Activated CD4-positive, alpha-beta T cell treated with anti-CD3 and anti-CD28 coated beads, Interleukin-2, amount 10 ng/mL, durations not matched to agents 24 days and 14 days (primary cell): ENCODE data around the gene ECHDC1. TPM values are rescaled to one million over a fixed set of nuclear protein-coding genes. Genes with fewer than 3 reads are reported as not detected.
A peak's percentile ranks its signal among the peaks of the same experiment; 100 is the strongest.
"Not testable (repeated sequence)": the region's sequence is repeated elsewhere in the genome, so short reads cannot be mapped to it uniquely, and the experiment has no call there.

Experiments used
- DNase-seq: peaks from one replicate; pipeline ENCODE4 v3.0.0; 2022
- H3K27ac Mint-ChIP-seq: one replicate; pipeline ENCODE4 v1.8.0; 2022; ENCODE audit warnings: mild to moderate bottlenecking, mixed read lengths
- H3K27me3 Mint-ChIP-seq: one replicate; pipeline ENCODE4 v1.8.0; 2022; ENCODE audit warnings: mixed read lengths
- H3K36me3 Mint-ChIP-seq: one replicate; pipeline ENCODE4 v1.8.0; 2022; ENCODE audit warnings: low read depth, mild to moderate bottlenecking, mixed read lengths
- H3K4me1 Mint-ChIP-seq: one replicate; pipeline ENCODE4 v1.8.0; 2021; ENCODE audit warnings: mixed read lengths
- H3K4me3 Mint-ChIP-seq: one replicate; pipeline ENCODE4 v1.8.0; 2022; ENCODE audit warnings: mild to moderate bottlenecking, moderate library complexity, mixed read lengths
- H3K9me3 Mint-ChIP-seq: one replicate; pipeline ENCODE4 v1.8.0; 2021; ENCODE audit warnings: mixed read lengths
- intact Hi-C: fragments of 100-400 bp; cut with micrococcal nuclease; formaldehyde crosslinking; loops from one replicate; pipeline ENCODE4 v1.15.1; 2023
- total RNA-seq: library from RNA; stranded (reverse); gene quantifications from 2 replicates; pipeline ENCODE4 v1.2.3, GENCODE V29; 2022

The ECHDC1 gene
- total RNA-seq, 1 donor from 2014 or later = 63.1 TPM

DNA sequence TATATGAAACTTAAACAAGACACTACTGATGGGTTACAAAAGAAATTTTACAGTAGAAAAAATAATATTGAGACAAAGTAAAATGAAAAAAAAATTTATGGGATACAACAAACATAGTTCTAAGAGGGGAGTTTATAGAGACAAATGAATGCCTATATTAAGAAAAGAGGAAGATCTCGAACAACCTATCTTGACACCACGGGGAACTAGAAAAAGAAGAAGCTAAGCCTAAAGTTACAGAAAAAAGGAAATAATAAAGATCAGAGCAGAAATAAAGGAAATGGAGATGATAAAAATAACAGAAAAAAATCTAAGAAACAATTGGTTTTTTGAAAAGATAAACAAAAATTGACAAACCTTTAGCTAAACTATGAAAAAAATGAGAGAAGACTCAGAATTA is 9.1 kb upstream of the ECHDC1 start:
- no peak for DNase-seq
- no peaks in the 10 kb centered on the region for H3K27me3 Mint-ChIP-seq
- H3K36me3 Mint-ChIP-seq = peaks cover 6% of the 10 kb centered on the region
- intact Hi-C loops = no loop called here
- H3K27ac Mint-ChIP-seq = no peak overlapping the region
- no peaks in the 10 kb centered on the region for H3K4me1 Mint-ChIP-seq
- peaks cover 9% of the 10 kb centered on the region for H3K9me3 Mint-ChIP-seq
- no peak overlapping the region for H3K4me3 Mint-ChIP-seq

DNA sequence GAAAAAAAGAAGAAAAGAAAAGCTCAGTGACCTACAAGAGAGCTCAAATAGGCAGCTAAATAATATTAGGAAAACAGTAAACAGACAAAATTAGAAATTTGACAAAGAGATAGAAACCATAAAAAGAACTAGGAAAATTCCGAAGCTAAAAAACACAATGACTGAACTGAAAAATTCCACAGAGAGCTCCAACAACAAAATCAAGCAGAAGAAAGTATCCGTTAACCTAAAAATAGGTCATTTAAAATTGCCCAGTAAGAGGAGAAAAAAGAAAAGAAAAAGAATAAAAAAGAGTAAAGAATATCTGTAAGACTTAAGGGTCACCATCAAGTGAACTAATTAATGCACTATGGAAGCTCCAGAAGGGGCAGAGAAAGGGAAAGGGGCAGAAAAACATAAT is 6.6 kb upstream of the ECHDC1 start:
- intact Hi-C loops = no loop called here
- H3K4me3 Mint-ChIP-seq = no peak overlapping the region
- peaks cover 8% of the 10 kb centered on the region for H3K36me3 Mint-ChIP-seq

GRCh38 chr6:127348028-127348661 is 4.7 kb upstream of the ECHDC1 start:
- Mint-ChIP-seq H3K27ac (no peak overlapping the region), H3K4me3 (no peak overlapping the region), H3K4me1 (peaks cover 5% of the 10 kb centered on the region), H3K27me3 (no peaks in the 10 kb centered on the region), H3K36me3 (peaks cover 6% of the 10 kb centered on the region), H3K9me3 (peaks cover 10% of the 10 kb centered on the region)
- no peak for DNase-seq
- intact Hi-C loops = no loop called here

More for the DNA sequence above, 6.6 kb upstream of the ECHDC1 start:
- Mint-ChIP-seq H3K27me3 (no peaks in the 10 kb centered on the region), H3K27ac (no peak overlapping the region), H3K4me1 (peaks cover 5% of the 10 kb centered on the region), H3K9me3 (peaks cover 10% of the 10 kb centered on the region)
- no peak for DNase-seq

- intact Hi-C loops = no loop called here
- Mint-ChIP-seq H3K36me3 (peaks cover 6% of the 10 kb centered on the region), H3K4me1 (peaks cover 5% of the 10 kb centered on the region), H3K27me3 (no peaks in the 10 kb centered on the region), H3K9me3 (peaks cover 10% of the 10 kb centered on the region), H3K4me3 (no peak overlapping the region), H3K27ac (no peak overlapping the region)
- no peak for DNase-seq
These were observed 3.8 kb upstream of the ECHDC1 start for GRCh38 chr6:127347178-127347577.

GRCh38 chr6:127345521-127345920 is 2.1 kb upstream of the ECHDC1 start:
- Mint-ChIP-seq H3K27me3 (no peaks in the 10 kb centered on the region), H3K36me3 (peaks cover 8% of the 10 kb centered on the region), H3K27ac (no peak overlapping the region), H3K4me1 (peaks cover 12% of the 10 kb centered on the region), H3K9me3 (peaks cover 10% of the 10 kb centered on the region), H3K4me3 (no peak overlapping the region)
- DNase-seq = no peak
- intact Hi-C loops = no loop called here

GRCh38 chr6:127343809-127344659 is 625 bp upstream of the ECHDC1 start:
- intact Hi-C loops = loop anchor here (1.0 kb wide), 5 partner anchors 53 to 172 kb away; partner anchors contain the start of gene RNF146
- Mint-ChIP-seq H3K27ac (no peak overlapping the region), H3K36me3 (peaks cover 10% of the 10 kb centered on the region), H3K27me3 (no peaks in the 10 kb centered on the region), H3K4me1 (peaks cover 18% of the 10 kb centered on the region), H3K9me3 (peaks cover 4% of the 10 kb centered on the region), H3K4me3 (no peak overlapping the region)
- DNase-seq = peak; percentile 72

DNA sequence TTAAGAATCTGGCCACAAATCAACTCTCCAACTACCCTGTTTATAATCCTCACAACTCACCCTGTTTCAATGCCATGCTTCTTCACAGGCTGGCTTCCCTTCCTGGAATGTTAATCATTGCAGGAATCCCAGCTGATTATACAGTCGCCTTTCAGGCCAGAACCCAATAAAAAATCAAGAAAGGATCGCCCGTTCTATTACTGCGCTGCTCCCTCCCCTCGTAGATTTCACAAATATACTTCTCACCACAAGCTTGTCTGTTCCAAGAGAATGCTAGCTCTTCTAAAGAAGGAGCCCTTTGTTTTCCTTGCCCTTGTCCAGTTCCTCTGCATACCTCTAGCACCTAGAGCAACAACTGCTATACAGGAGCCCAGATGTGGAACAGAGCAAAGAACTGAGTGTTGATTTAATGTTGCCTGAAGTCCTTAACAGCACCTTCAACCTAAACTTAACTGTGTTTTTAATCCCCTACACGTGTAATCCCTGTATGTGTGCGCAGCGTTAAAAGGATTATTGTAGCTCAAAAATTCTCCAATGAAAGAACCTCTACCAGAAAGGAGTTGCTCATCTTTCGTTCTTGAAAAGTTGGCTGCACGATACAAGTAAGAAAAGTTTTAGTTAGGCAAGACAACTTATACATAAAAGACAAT is 988 bp downstream of the ECHDC1 start:
- Mint-ChIP-seq H3K27ac (no peak overlapping the region), H3K27me3 (no peaks in the 10 kb centered on the region), H3K36me3 (peaks cover 10% of the 10 kb centered on the region), H3K4me1 (peaks cover 20% of the 10 kb centered on the region), H3K9me3 (peaks cover 4% of the 10 kb centered on the region), H3K4me3 (no peak overlapping the region)
- intact Hi-C loops = no loop called here
- DNase-seq = peak; percentile 57

- peaks cover 8% of the 10 kb centered on the region for H3K36me3 Mint-ChIP-seq
- DNase-seq = no peak
- H3K4me1 Mint-ChIP-seq = peaks cover 21% of the 10 kb centered on the region
- peaks cover 2% of the 10 kb centered on the region for H3K9me3 Mint-ChIP-seq
- intact Hi-C loops = no loop called here
- H3K27me3 Mint-ChIP-seq = no peaks in the 10 kb centered on the region
- H3K4me3 Mint-ChIP-seq = no peak overlapping the region
- no peak overlapping the region for H3K27ac Mint-ChIP-seq
These were observed 1.8 kb downstream of the ECHDC1 start for GRCh38 chr6:127341471-127342202.

GRCh38 chr6:127340171-127340570 is 3.2 kb downstream of the ECHDC1 start:
- no peak for DNase-seq
- Mint-ChIP-seq H3K9me3 (no peaks in the 10 kb centered on the region), H3K27ac (no peak overlapping the region), H3K27me3 (no peaks in the 10 kb centered on the region), H3K4me3 (no peak overlapping the region), H3K36me3 (peaks cover 11% of the 10 kb centered on the region), H3K4me1 (peaks cover 21% of the 10 kb centered on the region)
- intact Hi-C loops = no loop called here

DNA sequence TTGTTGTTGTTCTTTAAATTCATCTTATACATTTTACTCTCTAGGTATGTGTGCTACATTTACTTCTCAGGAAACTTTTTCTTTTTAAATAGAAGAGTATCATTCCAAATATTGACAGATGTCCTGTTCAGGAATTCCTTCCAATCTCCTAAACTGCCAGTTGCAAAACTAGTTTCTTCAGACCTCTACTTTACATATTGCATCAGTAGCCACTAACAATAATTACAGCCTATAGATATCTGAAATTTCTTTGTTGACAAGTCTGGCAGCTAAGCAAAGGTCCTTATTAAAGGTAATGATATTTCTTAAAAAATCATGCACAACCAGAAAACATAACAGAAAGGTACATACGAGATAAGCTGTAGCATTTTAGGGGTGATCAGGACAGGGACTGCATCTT is 4.5 kb downstream of the ECHDC1 start:
- peaks cover 23% of the 10 kb centered on the region for H3K4me1 Mint-ChIP-seq
- H3K4me3 Mint-ChIP-seq = no peak overlapping the region
- intact Hi-C loops = no loop called here
- H3K36me3 Mint-ChIP-seq = peaks cover 15% of the 10 kb centered on the region
- H3K27ac Mint-ChIP-seq = no peak overlapping the region
- no peaks in the 10 kb centered on the region for H3K9me3 Mint-ChIP-seq
- H3K27me3 Mint-ChIP-seq = no peaks in the 10 kb centered on the region
- DNase-seq = no peak

GRCh38 chr6:127332383-127332961 is 10.9 kb downstream of the ECHDC1 start:
- Mint-ChIP-seq H3K4me3 (no peak overlapping the region), H3K27ac (no peak overlapping the region), H3K4me1 (peaks cover 16% of the 10 kb centered on the region), H3K9me3 (no peaks in the 10 kb centered on the region), H3K27me3 (no peaks in the 10 kb centered on the region), H3K36me3 (peaks cover 23% of the 10 kb centered on the region)
- intact Hi-C loops = no loop called here
- DNase-seq = no peak

DNA sequence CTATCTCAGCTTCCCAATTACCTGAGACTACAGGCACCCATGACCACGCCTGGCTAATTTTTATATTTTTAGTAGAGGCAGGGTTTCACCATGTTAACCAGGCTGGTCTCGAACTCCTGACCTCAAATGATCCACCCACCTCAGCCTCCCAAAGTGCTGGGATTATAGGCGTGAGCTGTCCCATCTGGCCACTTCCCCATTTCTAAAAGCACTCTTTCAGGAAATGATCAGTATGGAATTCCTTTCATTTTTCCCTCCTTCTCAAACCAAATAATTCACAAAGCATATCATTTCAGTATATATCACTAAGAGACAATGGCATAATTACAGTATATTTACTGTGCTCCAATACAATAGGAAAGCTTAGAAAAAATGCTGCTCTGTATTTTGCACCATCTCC is 12.2 kb downstream of the ECHDC1 start:
- DNase-seq, H3K27ac Mint-ChIP-seq, H3K4me3 Mint-ChIP-seq, H3K27me3 Mint-ChIP-seq, H3K9me3 Mint-ChIP-seq, intact Hi-C loops: not testable (repeated sequence)
- H3K4me1 Mint-ChIP-seq = peaks cover 11% of the 10 kb centered on the region
- peaks cover 25% of the 10 kb centered on the region for H3K36me3 Mint-ChIP-seq

DNA sequence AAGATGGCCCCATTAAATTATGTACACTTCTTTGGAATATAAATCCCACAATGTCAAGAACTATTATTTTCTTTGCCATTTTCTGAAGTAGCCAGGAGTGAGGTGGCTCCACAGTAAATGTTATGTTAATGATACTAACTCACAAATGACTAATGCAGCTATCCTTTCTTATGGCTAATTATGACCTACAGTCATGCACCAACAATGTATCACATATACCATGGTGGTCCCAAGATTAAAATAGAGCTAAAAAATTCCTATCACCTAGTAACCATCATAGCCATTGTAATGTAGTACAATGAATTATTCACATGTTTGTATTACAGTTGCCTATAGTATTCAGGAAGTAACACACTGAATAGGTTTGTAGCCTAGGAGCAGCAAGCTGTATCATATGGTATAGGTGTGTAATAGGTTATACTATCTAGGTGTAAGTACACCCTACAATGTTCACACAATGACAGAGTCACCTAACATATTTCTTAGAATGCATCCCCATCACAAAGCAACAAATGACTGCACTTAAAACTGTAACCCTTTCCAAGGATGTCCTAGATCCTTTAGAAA is 15.3 kb downstream of the ECHDC1 start:
- Mint-ChIP-seq H3K27ac (no peak overlapping the region), H3K4me3 (no peak overlapping the region), H3K9me3 (no peaks in the 10 kb centered on the region), H3K36me3 (peaks cover 34% of the 10 kb centered on the region), H3K4me1 (peaks cover 7% of the 10 kb centered on the region), H3K27me3 (no peaks in the 10 kb centered on the region)
- intact Hi-C loops = no loop called here
- DNase-seq = no peak
